H1 (cell line): Measurements from ENCODE around the gene SPINT2. TPM values are rescaled to one million over a fixed set of nuclear protein-coding genes. Genes with fewer than 3 reads are reported as not detected.

Experiments used
- TBP ChIP-seq: IDR thresholded peaks from 2 replicates; pipeline ENCODE4 v1.6.1; 2011; ENCODE audit warnings: low read depth, low read length, improper control_type of control experiment
- polyA plus RNA-seq, 7 experiments: library from polyadenylated mRNA; depleted of rRNA in 3 of 7; stranded (reverse) in 5 of 7; unstranded in 2 of 7; fragments of >200 nt in 5 of 7; fragments of 200-250 nt in 2 of 7; gene quantifications; 1 replicate in 5 of 7; 2 replicates in 1 of 7; 4 replicates in 1 of 7; pipeline versions ENCODE4 v1.2.1 to v1.2.3, GENCODE V29; 2011 to 2013; ENCODE audit warnings: missing spikeins in 2 of 7, mixed read lengths in 2 of 7
- total RNA-seq: library from RNA; stranded (reverse); fragmentation: NEBNext Ultra II Directional; extraction: Animal tissue kit (Norgen Biotek cat#: 25700); gene quantifications from 2 replicates; pipeline ENCODE4 v1.2.1, GENCODE V29; 2021

Gene SPINT2
- total and polyA plus RNA-seq, 2 of the 8 experiments (the other 6 are each of a cell fraction or from before 2014, with no cell fraction given): 294 to 296 TPM

DNA sequence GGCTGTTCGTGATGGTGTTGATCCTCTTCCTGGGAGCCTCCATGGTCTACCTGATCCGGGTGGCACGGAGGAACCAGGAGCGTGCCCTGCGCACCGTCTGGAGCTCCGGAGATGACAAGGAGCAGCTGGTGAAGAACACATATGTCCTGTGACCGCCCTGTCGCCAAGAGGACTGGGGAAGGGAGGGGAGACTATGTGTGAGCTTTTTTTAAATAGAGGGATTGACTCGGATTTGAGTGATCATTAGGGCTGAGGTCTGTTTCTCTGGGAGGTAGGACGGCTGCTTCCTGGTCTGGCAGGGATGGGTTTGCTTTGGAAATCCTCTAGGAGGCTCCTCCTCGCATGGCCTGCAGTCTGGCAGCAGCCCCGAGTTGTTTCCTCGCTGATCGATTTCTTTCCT, 27.5 kb downstream of the SPINT2 start (continued):
- TF ChIP-seq TBP: no peak
